Endothelial cell (in vitro differentiated cells): ENCODE measurements around the gene KPNB1. TPM values are rescaled to one million over a fixed set of nuclear protein-coding genes. Genes with fewer than 3 reads are reported as not detected.

Experiments
- DNase-seq: peaks from one replicate; pipeline ENCODE4 v3.0.0; 2021; ENCODE audit warnings: low spot score
- H3K27ac Mint-ChIP-seq: one replicate; pipeline ENCODE4 v1.8.0; 2021; ENCODE audit warnings: mixed read lengths, inconsistent platforms; ENCODE audit not compliant: unreplicated experiment
- H3K27me3 Mint-ChIP-seq: one replicate; pipeline ENCODE4 v1.8.0; 2021; ENCODE audit warnings: mild to moderate bottlenecking, moderate library complexity, mixed read lengths, inconsistent platforms; ENCODE audit not compliant: unreplicated experiment
- H3K36me3 Mint-ChIP-seq: one replicate; pipeline ENCODE4 v1.8.0; 2021; ENCODE audit warnings: mild to moderate bottlenecking, low read depth, mixed read lengths, inconsistent platforms; ENCODE audit not compliant: unreplicated experiment
- H3K4me1 Mint-ChIP-seq: one replicate; pipeline ENCODE4 v1.8.0; 2021; ENCODE audit warnings: mild to moderate bottlenecking, mixed read lengths, inconsistent platforms; ENCODE audit not compliant: unreplicated experiment
- H3K4me3 Mint-ChIP-seq: one replicate; pipeline ENCODE4 v1.8.0; 2021; ENCODE audit warnings: mild to moderate bottlenecking, mixed read lengths, inconsistent platforms; ENCODE audit not compliant: unreplicated experiment
- H3K9me3 Mint-ChIP-seq: one replicate; pipeline ENCODE4 v1.8.0; 2021; ENCODE audit warnings: mixed read lengths, inconsistent platforms; ENCODE audit not compliant: unreplicated experiment
- total RNA-seq: library from RNA; stranded (reverse); fragmentation: NEBNext Ultra II Directional; extraction: Animal tissue kit (Norgen Biotek cat#: 25700); gene quantifications from one replicate; pipeline ENCODE4 v1.2.1, GENCODE V29; 2021; ENCODE audit not compliant: unreplicated experiment
- TF ChIP-seq, protein P1 (sequence below): fragments of 200-600 bp; sonication (generic); IDR thresholded peaks from one replicate; pipeline ENCODE4 v1.5.0; 2021; ENCODE audit warnings: antibody characterized with exemption; ENCODE audit not compliant: unreplicated experiment

KPNB1 gene
- total RNA-seq, 1 donor from 2014 or later: 376 TPM

DNA sequence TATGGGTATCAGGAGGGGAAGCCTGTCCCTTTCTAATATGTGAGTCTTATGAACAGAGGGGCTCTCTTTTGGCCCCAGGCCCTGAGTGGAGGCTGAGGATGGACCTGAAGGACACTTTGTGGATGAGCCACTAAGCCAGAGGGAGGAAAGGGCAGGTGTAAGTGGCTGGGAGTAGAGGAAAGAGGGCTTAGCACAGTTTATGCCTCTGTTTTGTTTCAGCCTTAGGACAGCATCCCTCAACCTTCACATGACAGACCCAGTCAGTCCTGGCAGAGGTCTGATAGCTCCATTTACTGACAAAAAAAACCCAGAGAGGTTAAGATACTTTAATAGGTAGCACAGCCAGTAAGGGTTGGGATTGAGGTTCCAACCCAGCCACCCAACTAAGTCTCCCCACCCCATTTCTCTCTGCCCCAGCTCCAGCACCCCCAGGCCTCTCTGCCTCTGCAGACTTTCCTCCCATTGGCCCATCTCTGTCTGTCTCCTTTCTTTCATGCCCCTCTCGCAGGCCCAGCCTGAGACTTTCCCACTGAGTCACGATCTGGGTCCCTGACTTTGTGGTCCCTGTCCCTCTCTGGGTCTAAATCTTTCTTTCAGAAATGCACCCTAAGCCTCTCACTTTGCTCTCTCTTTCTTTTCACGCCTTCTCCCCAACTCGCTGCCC is 78.6 kb downstream of the KPNB1 start:
- no peak for DNase-seq

DNA sequence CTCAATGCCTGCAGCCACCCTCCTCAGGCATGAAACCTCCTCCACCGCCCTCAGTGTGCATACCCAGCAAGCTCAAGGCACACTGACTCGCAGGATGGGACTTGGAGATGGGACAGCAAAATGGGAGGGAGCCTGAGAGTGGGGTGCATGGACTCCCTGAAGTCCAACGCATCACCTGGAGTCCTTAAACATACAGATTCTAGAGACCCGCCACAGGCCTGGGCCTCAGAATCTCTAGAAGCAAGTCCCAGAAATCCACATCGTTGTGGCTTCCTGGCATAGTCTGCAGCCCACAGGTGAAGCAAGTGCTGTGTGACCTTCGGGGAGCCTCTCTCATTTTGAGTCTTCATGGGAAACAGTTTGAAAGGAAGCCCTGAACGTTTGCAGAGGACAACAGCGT is 79.8 kb downstream of the KPNB1 start:
- H3K9me3 Mint-ChIP-seq: no peaks in the 10 kb centered on the region
- DNase-seq: no peak
- H3K4me1 Mint-ChIP-seq: peaks cover 36% of the 10 kb centered on the region
- no peak overlapping the region for H3K4me3 Mint-ChIP-seq
- H3K36me3 Mint-ChIP-seq: peaks cover 3% of the 10 kb centered on the region
- TF ChIP-seq, protein P1, sequence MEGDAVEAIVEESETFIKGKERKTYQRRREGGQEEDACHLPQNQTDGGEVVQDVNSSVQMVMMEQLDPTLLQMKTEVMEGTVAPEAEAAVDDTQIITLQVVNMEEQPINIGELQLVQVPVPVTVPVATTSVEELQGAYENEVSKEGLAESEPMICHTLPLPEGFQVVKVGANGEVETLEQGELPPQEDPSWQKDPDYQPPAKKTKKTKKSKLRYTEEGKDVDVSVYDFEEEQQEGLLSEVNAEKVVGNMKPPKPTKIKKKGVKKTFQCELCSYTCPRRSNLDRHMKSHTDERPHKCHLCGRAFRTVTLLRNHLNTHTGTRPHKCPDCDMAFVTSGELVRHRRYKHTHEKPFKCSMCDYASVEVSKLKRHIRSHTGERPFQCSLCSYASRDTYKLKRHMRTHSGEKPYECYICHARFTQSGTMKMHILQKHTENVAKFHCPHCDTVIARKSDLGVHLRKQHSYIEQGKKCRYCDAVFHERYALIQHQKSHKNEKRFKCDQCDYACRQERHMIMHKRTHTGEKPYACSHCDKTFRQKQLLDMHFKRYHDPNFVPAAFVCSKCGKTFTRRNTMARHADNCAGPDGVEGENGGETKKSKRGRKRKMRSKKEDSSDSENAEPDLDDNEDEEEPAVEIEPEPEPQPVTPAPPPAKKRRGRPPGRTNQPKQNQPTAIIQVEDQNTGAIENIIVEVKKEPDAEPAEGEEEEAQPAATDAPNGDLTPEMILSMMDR: no peak
- H3K27ac Mint-ChIP-seq: no peak overlapping the region
- peaks cover 26% of the 10 kb centered on the region for H3K27me3 Mint-ChIP-seq

More for the DNA sequence above, 78.6 kb downstream of the KPNB1 start:
- Mint-ChIP-seq H3K9me3 (no peaks in the 10 kb centered on the region), H3K36me3 (no peaks in the 10 kb centered on the region), H3K4me1 (peaks cover 28% of the 10 kb centered on the region), H3K4me3 (no peak overlapping the region), H3K27me3 (peaks cover 21% of the 10 kb centered on the region), H3K27ac (no peak overlapping the region)
- TF ChIP-seq, protein P1: no peak

DNA sequence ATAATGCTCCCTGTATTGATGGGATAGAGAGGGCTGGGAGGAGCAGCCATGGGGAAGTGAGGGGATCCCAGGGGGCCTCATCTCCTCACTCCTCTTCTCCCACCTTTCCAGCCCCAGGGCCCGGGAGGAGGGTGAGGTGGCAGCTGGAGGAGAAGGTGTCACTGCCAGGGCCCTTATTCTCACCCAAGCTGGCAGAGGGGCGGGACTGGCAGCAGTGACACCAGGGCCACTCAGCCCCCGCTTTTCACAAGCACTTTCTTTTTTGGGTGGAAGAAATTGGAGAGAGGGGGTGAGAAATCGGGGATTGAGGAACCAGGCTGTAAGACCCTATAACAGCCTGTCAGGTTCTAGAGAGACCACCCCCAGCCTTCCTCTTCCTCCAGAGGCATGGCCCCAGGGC is 81.0 kb downstream of the KPNB1 start:
- Mint-ChIP-seq H3K27ac (no peak overlapping the region), H3K27me3 (peaks cover 27% of the 10 kb centered on the region), H3K4me3 (no peak overlapping the region), H3K9me3 (no peaks in the 10 kb centered on the region), H3K4me1 (peaks cover 29% of the 10 kb centered on the region), H3K36me3 (peaks cover 3% of the 10 kb centered on the region)
- TF ChIP-seq, protein P1: no peak
- no peak for DNase-seq

DNA sequence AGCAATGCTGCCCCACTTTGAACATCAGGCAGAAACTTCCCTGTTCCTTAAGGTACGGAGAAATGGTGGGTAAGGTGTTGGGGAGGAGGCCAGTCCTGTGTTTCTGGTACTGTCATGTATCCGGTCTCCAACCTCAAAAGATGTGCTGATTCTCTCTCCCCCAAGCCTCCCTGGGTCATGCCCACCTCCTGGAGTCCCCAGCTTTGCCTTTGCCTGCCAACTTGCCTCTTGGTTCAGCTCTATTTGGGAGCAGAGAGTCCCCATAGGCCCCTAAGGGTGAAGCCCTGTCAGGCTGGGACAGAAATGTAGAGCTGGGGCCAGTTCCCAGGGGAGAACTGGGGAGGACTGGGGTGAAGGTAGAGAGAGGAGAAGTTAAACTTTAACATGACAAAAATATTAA is 81.7 kb downstream of the KPNB1 start:
- no peak for DNase-seq
- H3K27ac Mint-ChIP-seq: no peak overlapping the region
- no peak overlapping the region for H3K4me3 Mint-ChIP-seq
- H3K4me1 Mint-ChIP-seq: peaks cover 30% of the 10 kb centered on the region
- H3K9me3 Mint-ChIP-seq: no peaks in the 10 kb centered on the region
- peaks cover 30% of the 10 kb centered on the region for H3K27me3 Mint-ChIP-seq
- H3K36me3 Mint-ChIP-seq: peaks cover 3% of the 10 kb centered on the region
- TF ChIP-seq, protein P1: no peak

DNA sequence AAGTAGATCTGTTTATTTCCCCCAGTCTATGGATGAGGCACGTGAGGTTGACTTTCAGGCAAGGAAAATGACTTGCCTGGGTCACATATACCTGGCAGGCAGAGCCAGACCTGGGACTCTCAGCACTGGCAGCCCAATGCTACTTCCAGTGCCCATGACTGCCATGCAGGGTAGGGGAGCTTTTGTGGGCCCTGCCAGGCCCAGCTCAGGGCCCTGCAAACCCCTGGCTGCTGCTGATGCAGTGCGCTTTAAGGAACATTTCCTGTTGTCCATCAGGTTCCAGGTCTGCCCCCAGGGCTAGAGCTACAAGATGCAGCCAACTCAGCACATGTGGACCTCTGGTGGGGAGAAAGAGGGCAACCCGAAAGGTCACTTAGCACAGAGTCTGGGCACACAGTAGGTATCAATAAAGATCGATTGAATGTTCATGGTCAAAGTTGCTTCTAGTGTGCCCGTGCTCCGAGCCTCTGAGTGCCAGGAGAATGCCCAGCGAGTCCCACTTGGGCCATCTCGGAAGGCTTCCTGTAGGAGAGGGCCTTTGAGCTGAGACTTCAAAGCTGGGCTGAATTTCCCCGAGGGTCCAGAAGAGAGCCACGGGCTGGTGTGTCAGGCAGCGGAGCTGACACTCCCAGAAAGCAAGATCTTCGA is 82.8 kb downstream of the KPNB1 start:
- H3K4me1 Mint-ChIP-seq: peaks cover 29% of the 10 kb centered on the region
- peaks cover 25% of the 10 kb centered on the region for H3K27me3 Mint-ChIP-seq
- H3K36me3 Mint-ChIP-seq: peaks cover 3% of the 10 kb centered on the region
- no peak for DNase-seq
- TF ChIP-seq, protein P1: no peak
- H3K4me3 Mint-ChIP-seq: peak overlapping the region; percentile 59
- no peak overlapping the region for H3K27ac Mint-ChIP-seq
- no peaks in the 10 kb centered on the region for H3K9me3 Mint-ChIP-seq
